H1 (cell line): ENCODE results near the gene IL6ST.

Experiments used
- GABPA ChIP-seq: IDR thresholded peaks from 2 replicates; pipeline ENCODE4 v1.6.1; 2011; ENCODE audit warnings: mild to moderate bottlenecking, low read length, moderate library complexity, borderline replicate concordance; ENCODE audit not compliant: insufficient read depth
- POLR2A ChIP-seq, 2 experiments: IDR thresholded peaks; 1 replicate in 1 of 2; 2 replicates in 1 of 2; pipeline ENCODE4 v1.6.1; 2011; ENCODE audit warnings: low read depth in 2 of 2, low read length in 2 of 2, mild to moderate bottlenecking in 2 of 2; ENCODE audit errors: control extremely low read depth in 1 of 2

DNA sequence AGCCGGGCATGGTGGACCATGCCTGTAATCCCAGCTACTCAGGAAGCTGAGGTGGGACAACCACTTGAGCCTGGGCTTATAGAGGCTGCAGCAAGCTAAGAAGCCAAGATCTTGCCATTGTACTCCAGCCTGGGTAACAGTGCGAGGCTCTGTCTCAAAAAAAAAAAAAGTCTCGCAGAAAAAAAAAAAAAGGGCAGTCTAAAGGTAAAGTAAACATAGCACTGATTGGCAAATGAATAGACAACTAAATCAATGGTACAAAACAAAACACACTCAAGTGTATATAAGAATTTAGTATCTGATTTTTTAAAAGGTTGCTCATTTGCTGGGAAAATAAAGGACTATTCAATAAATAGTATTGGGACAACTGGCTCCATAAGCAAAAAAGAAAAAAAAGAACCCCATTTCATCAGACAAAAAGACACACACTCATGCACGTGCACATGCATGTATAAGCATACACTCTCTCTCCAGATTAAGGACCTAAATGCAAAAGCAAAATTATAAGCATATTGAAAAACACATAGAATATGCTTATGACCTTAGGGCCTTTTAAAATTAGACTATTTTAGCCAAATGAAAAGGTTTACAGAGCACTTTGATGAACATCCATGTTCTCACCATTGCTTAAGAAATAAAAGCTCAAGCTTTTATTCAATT, 5.7 kb downstream of the IL6ST start:
- TF ChIP-seq GABPA (no peak), POLR2A (IDR thresholded peaks at IDR 0.05; ENCODE audit: control extremely low read depth in 1 of 2, low read depth in 2 of 2, low read length in 2 of 2) (no peak)
